Astrocyte (in vitro differentiated cells and primary cell): Measurements from ENCODE around the gene PDE4DIP. TPM values are rescaled to one million over a fixed set of nuclear protein-coding genes. Genes with fewer than 3 reads are reported as not detected.
A peak's percentile ranks its signal among the peaks of the same experiment; 100 is the strongest.
"Not testable (repeated sequence)": the region's sequence is repeated elsewhere in the genome, so short reads cannot be mapped to it uniquely, and the experiment has no call there.

ENCODE experiments used
- DNase-seq: peaks from one replicate; pipeline ENCODE4 v3.0.0-alpha.2; 2010; ENCODE audit warnings: low read depth
- FAIRE-seq: peaks from 2 replicates; lab custom pipeline; 2011; peaks lifted over from hg19 to GRCh38; lab: Jason Lieb, UNC
- H2AFZ ChIP-seq: 2 replicates; pipeline ENCODE4 v1.6.0; 2012; ENCODE audit warnings: low read depth, low read length, inconsistent platforms
- H3K27ac ChIP-seq: 2 replicates; pipeline ENCODE4 v1.5.1; 2011; ENCODE audit warnings: low read depth, low read length, inconsistent platforms
- H3K27me3 ChIP-seq: 2 replicates; pipeline ENCODE4 v1.6.0; 2011; ENCODE audit warnings: low read length, inconsistent platforms; ENCODE audit not compliant: insufficient read depth
- H3K36me3 ChIP-seq: 2 replicates; pipeline ENCODE4 v1.5.1; 2011; ENCODE audit warnings: low read length, inconsistent platforms; ENCODE audit not compliant: insufficient read depth
- H3K4me1 ChIP-seq: 2 replicates; pipeline ENCODE4 v1.5.1; 2011; ENCODE audit warnings: low read length, inconsistent platforms; ENCODE audit not compliant: insufficient read depth
- H3K4me2 ChIP-seq: 2 replicates; pipeline ENCODE4 v1.6.0; 2012; ENCODE audit warnings: low read length, inconsistent platforms
- H3K4me3 ChIP-seq: 2 replicates; pipeline ENCODE4 v1.5.1; 2011; ENCODE audit warnings: low read depth, mild to moderate bottlenecking, low read length, inconsistent platforms; ENCODE audit not compliant: insufficient read depth
- H3K79me2 ChIP-seq: 2 replicates; pipeline ENCODE4 v1.6.0; 2012; ENCODE audit warnings: mild to moderate bottlenecking, low read length, inconsistent platforms; ENCODE audit not compliant: insufficient read depth
- H3K9ac ChIP-seq: 2 replicates; pipeline ENCODE4 v1.6.0; 2012; ENCODE audit warnings: mild to moderate bottlenecking, low read length, inconsistent platforms
- H3K9me3 ChIP-seq: 2 replicates; pipeline ENCODE4 v1.5.1; 2012; ENCODE audit warnings: low read depth, mild to moderate bottlenecking, low read length, inconsistent platforms; ENCODE audit not compliant: insufficient read depth
- H4K20me1 ChIP-seq: 2 replicates; pipeline ENCODE4 v1.6.0; 2012; ENCODE audit warnings: low read length, inconsistent platforms; ENCODE audit not compliant: insufficient read depth
- H3K27ac Mint-ChIP-seq: one replicate; pipeline ENCODE4 v1.8.0; 2021; ENCODE audit warnings: mild to moderate bottlenecking, mixed read lengths; ENCODE audit not compliant: unreplicated experiment
- H3K27me3 Mint-ChIP-seq: one replicate; pipeline ENCODE4 v1.8.0; 2021; ENCODE audit warnings: low read depth, mixed read lengths; ENCODE audit not compliant: unreplicated experiment
- H3K36me3 Mint-ChIP-seq: one replicate; pipeline ENCODE4 v1.8.0; 2021; ENCODE audit warnings: low read depth, mixed read lengths; ENCODE audit not compliant: unreplicated experiment
- H3K4me1 Mint-ChIP-seq: one replicate; pipeline ENCODE4 v1.8.0; 2021; ENCODE audit warnings: low read depth, mixed read lengths; ENCODE audit not compliant: unreplicated experiment
- H3K4me3 Mint-ChIP-seq: one replicate; pipeline ENCODE4 v1.8.0; 2021; ENCODE audit warnings: mild to moderate bottlenecking, moderate library complexity, mixed read lengths; ENCODE audit not compliant: unreplicated experiment
- H3K9me3 Mint-ChIP-seq: one replicate; pipeline ENCODE4 v1.8.0; 2021; ENCODE audit warnings: mild to moderate bottlenecking, mixed read lengths; ENCODE audit not compliant: unreplicated experiment
- total RNA-seq: library from RNA; stranded (reverse); gene quantifications from 2 replicates; pipeline ENCODE4 v1.2.1, GENCODE V29; 2021

PDE4DIP gene
- total RNA-seq, 1 donor from 2014 or later = 41.6 TPM

- H3K9me3 ChIP-seq, H3K36me3 Mint-ChIP-seq, H4K20me1 ChIP-seq, DNase-seq, H3K27me3 Mint-ChIP-seq, H3K9me3 Mint-ChIP-seq, H3K27ac Mint-ChIP-seq, H3K36me3 ChIP-seq, FAIRE-seq, H2AFZ ChIP-seq, H3K4me1 Mint-ChIP-seq, H3K27me3 ChIP-seq, H3K4me1 ChIP-seq: not testable (repeated sequence)
- H3K4me2 ChIP-seq = peak overlapping the region; percentile 88
- peaks cover 11% of the 10 kb centered on the region for H3K79me2 ChIP-seq
- H3K4me3 Mint-ChIP-seq = peak overlapping the region; percentile 60
- H3K27ac ChIP-seq = peak overlapping the region; percentile 47
- H3K9ac ChIP-seq = peak overlapping the region; percentile 80
- peak overlapping the region; percentile 75 for H3K4me3 ChIP-seq
These were observed 108.2 kb downstream of the PDE4DIP start for GRCh38 chr1:148952253-148952937.

DNA sequence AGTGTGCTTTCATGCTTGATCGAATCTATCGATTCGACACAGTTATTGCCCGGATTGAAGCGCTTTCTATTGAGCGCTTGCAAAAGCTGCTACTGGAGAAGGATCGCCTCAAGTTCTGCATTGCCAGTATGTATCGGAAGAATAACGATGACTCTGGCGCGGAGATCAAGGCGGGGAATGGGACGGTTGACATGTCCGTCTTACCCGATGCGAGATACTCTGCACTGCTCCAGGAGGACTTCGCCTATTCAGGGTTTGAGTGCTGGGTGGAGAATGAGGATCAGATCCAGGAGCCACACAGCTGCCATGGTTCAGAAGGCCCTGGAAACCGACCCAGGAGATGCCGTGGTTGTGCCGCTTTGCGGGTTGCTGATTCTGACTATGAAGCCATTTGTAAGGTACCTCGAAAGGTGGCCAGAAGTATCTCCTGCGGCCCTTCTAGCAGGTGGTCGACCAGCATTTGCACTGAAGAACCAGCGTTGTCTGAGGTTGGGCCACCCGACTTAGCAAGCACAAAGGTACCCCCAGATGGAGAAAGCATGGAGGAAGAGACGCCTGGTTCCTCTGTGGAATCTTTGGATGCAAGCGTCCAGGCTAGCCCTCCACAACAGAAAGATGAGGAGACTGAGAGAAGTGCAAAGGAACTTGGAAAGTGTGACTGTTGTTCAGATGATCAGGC is 108.8 kb downstream of the PDE4DIP start:
- not testable (repeated sequence) for H3K4me1 ChIP-seq, H3K9me3 ChIP-seq, H3K9me3 Mint-ChIP-seq, H2AFZ ChIP-seq, H3K36me3 ChIP-seq, H3K36me3 Mint-ChIP-seq, H3K27ac Mint-ChIP-seq, H3K27me3 Mint-ChIP-seq, FAIRE-seq, H3K4me1 Mint-ChIP-seq, H4K20me1 ChIP-seq, H3K27me3 ChIP-seq
- peak overlapping the region; percentile 87 for H3K4me3 Mint-ChIP-seq
- Histone ChIP-seq H3K4me2 (peak overlapping the region; percentile 88), H3K27ac (peak overlapping the region; percentile 33), H3K9ac (peak overlapping the region; percentile 80), H3K4me3 (peak overlapping the region; percentile 75), H3K79me2 (peaks cover 14% of the 10 kb centered on the region)
- DNase-seq = peak; percentile 14

- Histone ChIP-seq H3K79me2 (peaks cover 16% of the 10 kb centered on the region), H3K4me3 (peak overlapping the region; percentile 75), H3K4me2 (peak overlapping the region; percentile 88), H3K9ac (peak overlapping the region; percentile 62)
- peak overlapping the region; percentile 85 for H3K4me3 Mint-ChIP-seq
- not testable (repeated sequence) for H4K20me1 ChIP-seq, H3K27me3 ChIP-seq, H3K36me3 ChIP-seq, H3K27me3 Mint-ChIP-seq, H2AFZ ChIP-seq, H3K27ac Mint-ChIP-seq, H3K4me1 Mint-ChIP-seq, H3K9me3 ChIP-seq, H3K36me3 Mint-ChIP-seq, FAIRE-seq, H3K4me1 ChIP-seq, H3K27ac ChIP-seq, H3K9me3 Mint-ChIP-seq, DNase-seq
These were observed 109.5 kb downstream of the PDE4DIP start for GRCh38 chr1:148953730-148954129.

DNA sequence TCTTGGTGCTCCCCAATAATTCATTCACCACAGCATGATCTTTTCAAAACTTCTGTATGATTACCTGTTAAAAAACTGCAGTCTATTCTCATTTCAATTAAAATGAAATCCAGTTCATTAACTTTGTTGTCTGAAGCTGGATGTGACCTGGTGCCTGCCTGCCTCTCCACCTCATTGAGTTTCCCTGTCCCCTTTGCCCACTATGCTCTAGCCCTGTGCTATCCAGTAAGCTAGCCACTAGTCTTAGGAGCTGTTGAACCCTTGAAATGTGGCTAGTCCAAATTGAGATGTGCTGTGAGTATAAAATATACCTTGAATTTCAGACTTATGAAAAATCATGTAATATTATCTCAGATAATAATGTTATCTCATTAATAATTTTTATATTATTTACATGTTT is 114.1 kb downstream of the PDE4DIP start:
- not testable (repeated sequence) for DNase-seq, H3K9ac ChIP-seq, H3K4me1 Mint-ChIP-seq, H3K27me3 ChIP-seq, H3K27ac ChIP-seq, H3K9me3 Mint-ChIP-seq, H3K4me2 ChIP-seq, H3K4me3 Mint-ChIP-seq, FAIRE-seq, H2AFZ ChIP-seq, H3K36me3 Mint-ChIP-seq, H3K27me3 Mint-ChIP-seq, H3K36me3 ChIP-seq, H3K27ac Mint-ChIP-seq, H3K4me3 ChIP-seq, H3K4me1 ChIP-seq, H4K20me1 ChIP-seq, H3K9me3 ChIP-seq
- H3K79me2 ChIP-seq = peaks cover 12% of the 10 kb centered on the region

DNA sequence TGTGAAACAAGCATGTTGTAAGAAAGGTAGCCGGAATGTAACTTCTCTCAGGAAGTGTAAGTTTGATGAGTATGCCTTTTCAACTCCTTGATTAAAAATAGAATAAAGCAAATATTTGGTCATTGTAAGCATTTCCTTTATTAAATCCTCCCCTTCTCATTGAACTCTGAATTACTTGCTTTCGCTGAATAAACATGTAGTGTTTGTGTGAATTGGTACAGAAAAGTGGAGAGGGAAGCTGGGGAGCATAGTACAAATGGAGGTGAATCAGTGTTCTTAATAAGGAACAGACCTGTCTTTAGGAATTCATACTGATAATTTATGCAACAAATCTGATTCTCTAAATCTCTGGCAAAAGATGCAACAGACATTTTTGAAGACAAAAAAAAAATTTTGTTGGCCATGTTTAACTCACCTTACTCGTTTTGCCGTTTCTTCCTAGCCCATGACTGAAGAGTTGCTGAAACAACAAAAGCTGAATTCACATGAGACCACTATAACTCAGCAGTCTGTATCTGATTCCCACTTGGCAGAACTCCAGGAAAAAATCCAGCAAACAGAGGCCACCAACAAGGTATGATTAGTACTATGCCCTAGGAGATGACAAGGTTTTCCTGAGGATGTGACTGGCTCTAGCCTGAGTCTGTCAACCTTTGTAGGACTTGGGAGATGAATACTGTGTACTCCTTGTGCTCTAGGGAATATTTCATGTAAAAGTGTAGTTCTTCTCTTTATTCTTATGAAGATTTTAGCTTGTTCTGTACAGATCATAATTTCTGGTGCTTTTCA is 116.2 kb downstream of the PDE4DIP start:
- H3K36me3 ChIP-seq, H3K27me3 ChIP-seq, H3K9ac ChIP-seq, H2AFZ ChIP-seq, H3K36me3 Mint-ChIP-seq, H3K4me3 ChIP-seq, H4K20me1 ChIP-seq, H3K4me1 Mint-ChIP-seq, H3K27me3 Mint-ChIP-seq, H3K4me2 ChIP-seq, DNase-seq, H3K4me1 ChIP-seq, FAIRE-seq, H3K9me3 ChIP-seq, H3K79me2 ChIP-seq, H3K4me3 Mint-ChIP-seq, H3K9me3 Mint-ChIP-seq, H3K27ac ChIP-seq, H3K27ac Mint-ChIP-seq: not testable (repeated sequence)
